Posterior vena cava (tissue), 2 donors: Measurements from ENCODE around the gene FAM131B. TPM values are rescaled to one million over a fixed set of nuclear protein-coding genes. Genes with fewer than 3 reads are reported as not detected.

Source experiments
- DNase-seq: peaks from one replicate; pipeline ENCODE4 v3.0.0-alpha.2; 2020; ENCODE audit warnings: low spot score
- intact Hi-C, 2 donors: fragments of 100-400 bp; cut with DNase I; formaldehyde crosslinking; loops; one replicate each; pipeline versions ENCODE4 v1.14.1 to v1.14.2; 2022 to 2023
- microRNA-seq, 2 donors: library from miRNA; unstranded; fragments of <30 nt; microRNA quantifications; one replicate each; pipeline ENCODE4 v1.2.0, GENCODE V29; 2020 to 2021; ENCODE audit warnings: borderline microRNAs expressed in 2 of 2
- total RNA-seq, 2 donors: library from RNA; stranded (reverse); fragmentation: NEBNext Ultra II Directional; extraction: Animal tissue kit (Norgen Biotek cat#: 25700); gene quantifications; one replicate each; pipeline ENCODE4 v1.2.1, GENCODE V29; 2021
- donor health status: DM: yes; HTN: yes; CAD: no.
- donor health status: DM: yes; HTN: yes; CAD: no.

Gene FAM131B
- total RNA-seq, 2 donors from 2014 or later, result 1.1 to 1.5 TPM

- intact Hi-C loops, result no loop called here
- DNase-seq, result no peak
Measured at GRCh38 chr7:143303733-143304132, 58.8 kb downstream of the FAM131B start.

Small RNA genes within 50 kb of the gene (microRNA-seq; reads per million reads assigned to microRNA genes)
- gene MIR6892, result 0.32 to 0.52 reads per million in 2 donors

Other genes starting within 250 kb of the FAM131B start
- not detected for gene PIP, start 230.6 kb downstream of the FAM131B start, total RNA-seq
- gene TAS2R39, start 179.3 kb downstream of the FAM131B start, total RNA-seq, result not detected
- not detected for gene TAS2R40, start 140.7 kb downstream of the FAM131B start, total RNA-seq
- 10 to 100 TPM; 68.6 to 94.5 TPM for gene GSTK1, start 99.3 kb downstream of the FAM131B start, total RNA-seq
- under 1 TPM in 1 of 2 donors, not detected in 1; 0.29 TPM for gene TMEM139, start 77.8 kb downstream of the FAM131B start, total RNA-seq
- gene CASP2, start 74.4 kb downstream of the FAM131B start, total RNA-seq, result 10 to 100 TPM; 16.1 to 19.9 TPM
- gene CLCN1, start 46.6 kb downstream of the FAM131B start, total RNA-seq, result under 1 TPM in 1 of 2 donors, not detected in 1; 0.05 TPM
- gene ZYX, start 18.6 kb upstream of the FAM131B start, total RNA-seq, result 100 to 1,000 TPM; 388 to 407 TPM
- gene EPHA1, start 46.1 kb upstream of the FAM131B start, total RNA-seq, result under 1 TPM in 1 of 2 donors, not detected in 1; 0.24 TPM
- gene TAS2R60, start 80.7 kb upstream of the FAM131B start, total RNA-seq, result under 1 TPM; 0.42 to 0.57 TPM
- under 1 TPM; 0.46 to 0.81 TPM for gene TAS2R41, start 115.2 kb upstream of the FAM131B start, total RNA-seq
- under 1 TPM in 1 of 2 donors, not detected in 1; 0.37 TPM for gene CTAGE15, start 209.1 kb upstream of the FAM131B start, total RNA-seq